Calu3 (cell line): Measurements from ENCODE around the gene ARID1B. TPM values are rescaled to one million over a fixed set of nuclear protein-coding genes. Genes with fewer than 3 reads are reported as not detected.

Experiments used
- BruUV-seq: library from RNA; stranded (reverse); fragments of 400-500 nt; replicated peaks from 2 replicates; lab custom pipeline; 2021; lab: Mats Ljungman, UMichigan
- CTCF ChIA-PET: fragments of 300-600 bp; sonication (Branson Sonifier 250); formaldehyde crosslinking; loops from one replicate; lab custom pipeline; 2022; ENCODE audit warnings: antibody characterized with exemption; lab: Charles Lee
- DNase-seq: peaks from one replicate; pipeline ENCODE4 v3.0.0; 2022
- H3K27ac Mint-ChIP-seq: one replicate; pipeline ENCODE4 v1.8.0; 2022; ENCODE audit warnings: mixed read lengths; ENCODE audit not compliant: unreplicated experiment
- H3K27me3 Mint-ChIP-seq: one replicate; pipeline ENCODE4 v1.8.0; 2022; ENCODE audit warnings: mixed read lengths; ENCODE audit not compliant: unreplicated experiment
- H3K36me3 Mint-ChIP-seq: one replicate; pipeline ENCODE4 v1.8.0; 2022; ENCODE audit warnings: mild to moderate bottlenecking, moderate library complexity, mixed read lengths; ENCODE audit not compliant: insufficient read depth, unreplicated experiment
- H3K4me1 Mint-ChIP-seq: one replicate; pipeline ENCODE4 v1.8.0; 2022; ENCODE audit warnings: mild to moderate bottlenecking, low read depth, mixed read lengths; ENCODE audit not compliant: unreplicated experiment
- H3K4me3 Mint-ChIP-seq: one replicate; pipeline ENCODE4 v1.8.0; 2022; ENCODE audit warnings: mild to moderate bottlenecking, low read depth, moderate library complexity, mixed read lengths; ENCODE audit not compliant: unreplicated experiment
- H3K9me3 Mint-ChIP-seq: one replicate; pipeline ENCODE4 v1.8.0; 2022; ENCODE audit warnings: low read depth, mixed read lengths; ENCODE audit not compliant: unreplicated experiment
- CTCF ChIP-seq: fragments of 200-600 bp; IDR thresholded peaks from one replicate; pipeline ENCODE4 v1.8.0; 2022; ENCODE audit warnings: antibody characterized with exemption; ENCODE audit not compliant: unreplicated experiment
- intact Hi-C: fragments of 100-400 bp; cut with micrococcal nuclease; formaldehyde crosslinking; loops from one replicate; pipeline ENCODE4 v1.10.0; 2022; ENCODE audit not compliant: unreplicated experiment
- total RNA-seq: library from RNA; stranded (reverse); gene quantifications from 2 replicates; pipeline ENCODE4 v1.2.3, GENCODE V29; 2022

ARID1B gene
- total RNA-seq, 1 experiment from 2014 or later = 53.5 TPM

GRCh38 chr6:157060440-157060952 lies 283.3 kb downstream of the ARID1B start:
- intact Hi-C loops = no loop called here
- no peak overlapping the region for H3K4me3 Mint-ChIP-seq
- CTCF ChIA-PET = no interaction called here
- H3K27me3 Mint-ChIP-seq = no peaks in the 10 kb centered on the region
- no TSS peak for BruUV-seq
- no peaks in the 10 kb centered on the region for H3K9me3 Mint-ChIP-seq
- H3K27ac Mint-ChIP-seq = no peak overlapping the region
- H3K36me3 Mint-ChIP-seq = no peaks in the 10 kb centered on the region
- no peak for DNase-seq
- H3K4me1 Mint-ChIP-seq = peaks cover 8% of the 10 kb centered on the region
- TF ChIP-seq CTCF = no peak

DNA sequence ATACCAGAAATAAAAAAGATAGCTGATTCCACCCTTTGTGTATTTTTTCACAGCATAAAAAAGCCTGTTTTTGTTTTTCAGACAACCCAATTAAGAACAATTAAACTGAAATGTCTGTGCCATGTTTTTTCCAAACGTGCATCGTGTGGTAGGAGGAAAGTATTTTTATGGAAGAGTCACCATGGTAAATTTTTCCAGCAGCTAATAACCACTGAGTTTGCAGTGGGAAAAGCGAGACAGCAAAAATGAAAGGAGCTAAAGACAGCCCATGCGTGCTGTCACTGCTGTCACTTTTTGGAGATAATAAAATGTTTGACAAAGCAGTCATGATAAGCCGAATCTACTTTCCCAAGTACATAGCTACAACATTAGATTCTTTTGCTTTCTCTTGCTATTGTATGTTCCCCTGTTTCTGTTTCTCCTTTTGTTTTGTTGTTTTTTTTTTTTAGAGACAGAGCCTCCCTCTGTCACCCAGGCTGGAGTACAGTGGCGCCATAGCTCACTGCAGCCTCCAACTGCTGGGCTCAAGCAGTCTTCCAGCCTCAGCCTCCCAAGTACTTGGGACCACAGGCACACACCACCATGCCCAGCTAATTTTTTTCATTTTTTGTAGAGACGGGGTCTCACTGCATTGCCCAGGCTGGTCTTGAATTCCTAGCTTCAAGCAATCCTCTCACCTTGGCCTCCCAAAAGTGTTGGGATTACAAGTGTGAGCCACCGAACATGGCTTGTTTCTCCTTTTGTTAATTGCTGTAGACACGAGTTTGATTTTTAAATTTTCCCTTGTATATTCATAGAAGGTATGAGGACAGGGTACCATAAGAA lies 284.8 kb downstream of the ARID1B start:
- Mint-ChIP-seq H3K9me3 (no peaks in the 10 kb centered on the region), H3K4me1 (peaks cover 8% of the 10 kb centered on the region), H3K36me3 (no peaks in the 10 kb centered on the region), H3K4me3 (no peak overlapping the region), H3K27me3 (no peaks in the 10 kb centered on the region), H3K27ac (no peak overlapping the region)
- no peak for TF ChIP-seq CTCF
- intact Hi-C loops = no loop called here
- no TSS peak for BruUV-seq
- no peak for DNase-seq
- CTCF ChIA-PET = no interaction called here

GRCh38 chr6:157063176-157063905 lies 286.2 kb downstream of the ARID1B start:
- Mint-ChIP-seq H3K4me3 (no peak overlapping the region), H3K9me3 (no peaks in the 10 kb centered on the region), H3K27me3 (no peaks in the 10 kb centered on the region), H3K27ac (no peak overlapping the region), H3K4me1 (peaks cover 9% of the 10 kb centered on the region), H3K36me3 (no peaks in the 10 kb centered on the region)
- intact Hi-C loops = no loop called here
- CTCF ChIA-PET = interaction anchor here (0.6 kb wide), 1 partner anchor 15 kb away, joined by 10 read pairs; no protein-coding TSS in a partner anchor
- no peak for TF ChIP-seq CTCF
- no TSS peak for BruUV-seq
- no peak for DNase-seq

- intact Hi-C loops = no loop called here
- CTCF ChIA-PET = no interaction called here
- no TSS peak for BruUV-seq
- no peak for TF ChIP-seq CTCF
- H3K27me3 Mint-ChIP-seq = no peaks in the 10 kb centered on the region
- no peaks in the 10 kb centered on the region for H3K36me3 Mint-ChIP-seq
- H3K9me3 Mint-ChIP-seq = no peaks in the 10 kb centered on the region
- H3K4me1 Mint-ChIP-seq = peaks cover 15% of the 10 kb centered on the region
- H3K27ac Mint-ChIP-seq = no peak overlapping the region
- DNase-seq = no peak
- H3K4me3 Mint-ChIP-seq = no peak overlapping the region
These were observed 286.7 kb downstream of the ARID1B start for GRCh38 chr6:157063923-157064322.
